Tibial nerve (tissue), 3 donors: ENCODE measurements around the gene SNX10.

Experiments
- POLR2A ChIP-seq, 2 donors: fragments of 450-650 bp; IDR thresholded peaks; one replicate each; pipeline ENCODE4 v1.6.1; 2017; ENCODE audit warnings: antibody characterized with exemption in 2 of 2, mild to moderate bottlenecking in 2 of 2, moderate library complexity in 2 of 2
- TF ChIP-seq, protein P1 (sequence below), 5 experiments: fragments of 200-600 bp in 3 of 5; fragments of 450-650 bp in 2 of 5; sonication (generic) in 3 of 5; IDR thresholded peaks; one replicate each; pipeline ENCODE4 v1.5.1; 2016 to 2019; ENCODE audit warnings: antibody characterized with exemption in 5 of 5, mild to moderate bottlenecking in 3 of 5, moderate library complexity in 2 of 5

GRCh38 chr7:26291251-26291650 lies 411 bp upstream of the SNX10 start:
- TF ChIP-seq, protein P1, sequence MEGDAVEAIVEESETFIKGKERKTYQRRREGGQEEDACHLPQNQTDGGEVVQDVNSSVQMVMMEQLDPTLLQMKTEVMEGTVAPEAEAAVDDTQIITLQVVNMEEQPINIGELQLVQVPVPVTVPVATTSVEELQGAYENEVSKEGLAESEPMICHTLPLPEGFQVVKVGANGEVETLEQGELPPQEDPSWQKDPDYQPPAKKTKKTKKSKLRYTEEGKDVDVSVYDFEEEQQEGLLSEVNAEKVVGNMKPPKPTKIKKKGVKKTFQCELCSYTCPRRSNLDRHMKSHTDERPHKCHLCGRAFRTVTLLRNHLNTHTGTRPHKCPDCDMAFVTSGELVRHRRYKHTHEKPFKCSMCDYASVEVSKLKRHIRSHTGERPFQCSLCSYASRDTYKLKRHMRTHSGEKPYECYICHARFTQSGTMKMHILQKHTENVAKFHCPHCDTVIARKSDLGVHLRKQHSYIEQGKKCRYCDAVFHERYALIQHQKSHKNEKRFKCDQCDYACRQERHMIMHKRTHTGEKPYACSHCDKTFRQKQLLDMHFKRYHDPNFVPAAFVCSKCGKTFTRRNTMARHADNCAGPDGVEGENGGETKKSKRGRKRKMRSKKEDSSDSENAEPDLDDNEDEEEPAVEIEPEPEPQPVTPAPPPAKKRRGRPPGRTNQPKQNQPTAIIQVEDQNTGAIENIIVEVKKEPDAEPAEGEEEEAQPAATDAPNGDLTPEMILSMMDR (IDR thresholded peaks at IDR 0.05) = no peak
- no peak for TF ChIP-seq POLR2A (IDR thresholded peaks at IDR 0.05)
